GM19438 (cell line): ENCODE results near the gene PRRX1.

Experiments
- ATAC-seq: cut with Tn5 transposase; IDR thresholded peaks from one replicate; pipeline ENCODE4 v1.9.1; 2021; ENCODE audit warnings: low read depth; ENCODE audit not compliant: unreplicated experiment

The PRRX1 gene

GRCh38 chr1:170686291-170686690 is 22.4 kb downstream of the PRRX1 start:
- no peak for ATAC-seq

GRCh38 chr1:170687621-170688020 is 23.7 kb downstream of the PRRX1 start:
- no peak for ATAC-seq

- no peak for ATAC-seq
Observed at GRCh38 chr1:170691258-170691657, 27.3 kb downstream of the PRRX1 start.

GRCh38 chr1:170692866-170693575 is 29.1 kb downstream of the PRRX1 start:
- ATAC-seq, result no peak

GRCh38 chr1:170694172-170694926 is 30.4 kb downstream of the PRRX1 start:
- ATAC-seq, result no peak

GRCh38 chr1:170695955-170696590 is 32.1 kb downstream of the PRRX1 start:
- ATAC-seq, result no peak

GRCh38 chr1:170696591-170697290 is 32.8 kb downstream of the PRRX1 start:
- ATAC-seq, result no peak

GRCh38 chr1:170697316-170697715 is 33.4 kb downstream of the PRRX1 start:
- ATAC-seq, result no peak

- no peak for ATAC-seq
Observed at GRCh38 chr1:170698301-170699275, 34.7 kb downstream of the PRRX1 start.

- no peak for ATAC-seq
Observed at GRCh38 chr1:170699696-170700095, 35.8 kb downstream of the PRRX1 start.

GRCh38 chr1:170700842-170701615 is 37.1 kb downstream of the PRRX1 start:
- ATAC-seq, result no peak

- no peak for ATAC-seq
Observed at GRCh38 chr1:170701962-170702361, 38.0 kb downstream of the PRRX1 start.

- no peak for ATAC-seq
Observed at GRCh38 chr1:170703591-170703990, 39.7 kb downstream of the PRRX1 start.

- ATAC-seq, result no peak
Observed at GRCh38 chr1:170704256-170704655, 40.3 kb downstream of the PRRX1 start.

- no peak for ATAC-seq
Observed at GRCh38 chr1:170705981-170706380, 42.0 kb downstream of the PRRX1 start.

- no peak for ATAC-seq
Observed at GRCh38 chr1:170707117-170707516, 43.2 kb downstream of the PRRX1 start.

- ATAC-seq, result no peak
Observed at GRCh38 chr1:170707959-170708655, 44.2 kb downstream of the PRRX1 start.

GRCh38 chr1:170711682-170712081 is 47.8 kb downstream of the PRRX1 start:
- ATAC-seq, result no peak

GRCh38 chr1:170714163-170714562 is 50.2 kb downstream of the PRRX1 start:
- no peak for ATAC-seq
